Activated T-cell treated with anti-CD3 and anti-CD28 coated beads, Interleukin-2, amount 50 U/mL, for 72 hours (primary cell): Measurements from ENCODE around the gene DKK3. TPM values are rescaled to one million over a fixed set of nuclear protein-coding genes. Genes with fewer than 3 reads are reported as not detected.

Experiments
- ATAC-seq, 2 donors: fragments of 150-1000 bp; cut with Tn5 transposase; replicated peaks in 1 of 2; 2 replicates each; pipeline ENCODE4 v1.10.0; 2021; ENCODE audit warnings: moderate library complexity in 2 of 2, mild to moderate bottlenecking in 1 of 2
- DNase-seq, 2 donors: peaks; one replicate each; pipeline ENCODE4 v3.0.0; 2021 to 2022; ENCODE audit warnings: mixed read lengths in 1 of 2
- H3K27ac Mint-ChIP-seq: one replicate; pipeline ENCODE4 v1.8.0; 2022; ENCODE audit warnings: mild to moderate bottlenecking, moderate library complexity, mixed read lengths
- H3K27me3 Mint-ChIP-seq: one replicate; pipeline ENCODE4 v1.8.0; 2022; ENCODE audit warnings: low read depth, mixed read lengths
- H3K36me3 Mint-ChIP-seq, 2 donors: one replicate each; pipeline ENCODE4 v1.8.0; 2022; ENCODE audit warnings: mixed read lengths in 2 of 2, mild to moderate bottlenecking in 1 of 2; ENCODE audit not compliant: insufficient read depth in 2 of 2
- H3K4me1 Mint-ChIP-seq: one replicate; pipeline ENCODE4 v1.8.0; 2022; ENCODE audit warnings: low read depth, mixed read lengths
- H3K4me3 Mint-ChIP-seq, 2 donors: one replicate each; pipeline ENCODE4 v1.8.0; 2022; ENCODE audit warnings: mild to moderate bottlenecking in 2 of 2, mixed read lengths in 2 of 2, moderate library complexity in 2 of 2
- H3K9me3 Mint-ChIP-seq, 2 donors: one replicate each; pipeline ENCODE4 v1.8.0; 2022; ENCODE audit warnings: mixed read lengths in 2 of 2
- total RNA-seq, 2 donors: library from RNA; stranded (reverse); gene quantifications; one replicate each; pipeline ENCODE4 v1.2.3, GENCODE V29; 2022

The DKK3 gene
- total RNA-seq, 2 donors from 2014 or later: 0.19 TPM; not detected in 1

- ATAC-seq: no peak
- DNase-seq: no peak
- H3K4me1 Mint-ChIP-seq: no peaks in the 10 kb centered on the region
- no peaks in the 10 kb centered on the region for H3K27me3 Mint-ChIP-seq
- H3K27ac Mint-ChIP-seq: no peak overlapping the region
- no peak overlapping the region for H3K4me3 Mint-ChIP-seq
- no peaks in the 10 kb centered on the region for H3K9me3 Mint-ChIP-seq
- peaks cover 6 to 23% of the 10 kb centered on the region in 2 donors for H3K36me3 Mint-ChIP-seq
These were observed 65.8 kb downstream of the DKK3 start for GRCh38 chr11:11942668-11943067.

GRCh38 chr11:11940551-11940950 is 67.9 kb downstream of the DKK3 start:
- no peaks in the 10 kb centered on the region for H3K9me3 Mint-ChIP-seq
- H3K27ac Mint-ChIP-seq: no peak overlapping the region
- peaks cover 6 to 26% of the 10 kb centered on the region in 2 donors for H3K36me3 Mint-ChIP-seq
- no peaks in the 10 kb centered on the region for H3K4me1 Mint-ChIP-seq
- ATAC-seq: no peak
- no peak overlapping the region for H3K4me3 Mint-ChIP-seq
- no peak for DNase-seq
- H3K27me3 Mint-ChIP-seq: no peaks in the 10 kb centered on the region

- Mint-ChIP-seq H3K4me1 (no peaks in the 10 kb centered on the region), H3K4me3 (no peak overlapping the region), H3K27me3 (no peaks in the 10 kb centered on the region), H3K36me3 (peaks cover 8 to 39% of the 10 kb centered on the region in 2 donors), H3K27ac (peak overlapping the region; percentile 66), H3K9me3 (no peaks in the 10 kb centered on the region)
- ATAC-seq: no peak
- DNase-seq: no peak
These were observed 70.5 kb downstream of the DKK3 start for GRCh38 chr11:11937957-11938356.

- Mint-ChIP-seq H3K27ac (peak overlapping the region; percentile 31), H3K4me3 (no peak overlapping the region), H3K9me3 (no peaks in the 10 kb centered on the region), H3K27me3 (no peaks in the 10 kb centered on the region), H3K4me1 (no peaks in the 10 kb centered on the region), H3K36me3 (peaks cover 7 to 40% of the 10 kb centered on the region in 2 donors)
- no peak for ATAC-seq
- no peak for DNase-seq
These were observed 71.0 kb downstream of the DKK3 start for GRCh38 chr11:11937433-11937832.

DNA sequence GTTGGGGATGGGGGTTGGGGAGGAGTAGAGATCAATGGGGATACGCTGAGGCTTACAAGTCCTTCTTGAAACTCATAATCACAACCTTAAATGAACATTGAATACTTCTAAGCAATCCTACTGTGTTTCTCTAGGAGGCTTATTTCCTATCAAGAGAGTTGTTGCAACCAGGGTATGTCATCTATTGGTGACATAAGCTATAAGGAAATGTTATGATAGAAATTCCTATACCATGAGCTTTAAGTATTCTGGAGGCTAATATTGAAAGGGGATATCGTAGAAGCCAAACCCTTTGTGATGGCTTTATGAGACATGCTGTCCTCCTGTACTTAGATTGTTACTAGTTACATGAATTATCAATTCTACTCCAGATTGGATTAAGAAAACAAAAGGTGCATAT is 72.9 kb downstream of the DKK3 start:
- Mint-ChIP-seq H3K4me1 (no peaks in the 10 kb centered on the region), H3K27me3 (no peaks in the 10 kb centered on the region), H3K4me3 (no peak overlapping the region), H3K36me3 (peaks cover 7 to 41% of the 10 kb centered on the region in 2 donors), H3K9me3 (no peaks in the 10 kb centered on the region), H3K27ac (no peak overlapping the region)
- ATAC-seq: no peak
- DNase-seq: no peak

DNA sequence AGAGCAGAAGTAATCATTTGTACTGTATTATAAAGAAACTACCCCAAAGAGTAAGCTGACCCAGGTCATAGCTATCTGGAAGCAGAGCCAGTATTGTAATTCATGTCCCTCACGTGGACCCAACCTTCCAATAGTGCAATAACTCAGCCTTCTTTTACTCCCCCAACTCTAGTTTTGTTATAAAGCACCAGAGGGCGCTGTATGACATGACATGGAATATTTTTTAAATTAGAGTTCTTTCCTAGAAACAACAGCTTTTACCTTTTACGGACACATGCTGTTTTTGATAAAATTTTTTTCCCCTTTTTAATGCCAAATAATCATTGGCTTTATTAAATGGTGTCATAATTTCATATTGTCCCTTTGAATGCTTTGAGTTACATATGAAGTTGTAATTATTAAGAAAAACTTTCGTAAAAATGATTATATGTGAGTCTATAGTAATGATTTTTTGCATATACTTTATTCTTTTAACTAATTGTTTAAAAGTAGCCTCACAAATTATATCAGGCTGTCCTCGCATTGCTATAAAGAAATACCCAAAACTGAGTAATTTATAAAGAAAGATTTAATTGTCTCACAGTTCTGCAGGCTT is 76.9 kb downstream of the DKK3 start:
- Mint-ChIP-seq H3K9me3 (no peaks in the 10 kb centered on the region), H3K36me3 (peaks cover 7 to 33% of the 10 kb centered on the region in 2 donors), H3K27me3 (no peaks in the 10 kb centered on the region), H3K4me3 (no peak overlapping the region), H3K4me1 (no peaks in the 10 kb centered on the region), H3K27ac (no peak overlapping the region)
- DNase-seq (no peak), ATAC-seq (no peak)

DNA sequence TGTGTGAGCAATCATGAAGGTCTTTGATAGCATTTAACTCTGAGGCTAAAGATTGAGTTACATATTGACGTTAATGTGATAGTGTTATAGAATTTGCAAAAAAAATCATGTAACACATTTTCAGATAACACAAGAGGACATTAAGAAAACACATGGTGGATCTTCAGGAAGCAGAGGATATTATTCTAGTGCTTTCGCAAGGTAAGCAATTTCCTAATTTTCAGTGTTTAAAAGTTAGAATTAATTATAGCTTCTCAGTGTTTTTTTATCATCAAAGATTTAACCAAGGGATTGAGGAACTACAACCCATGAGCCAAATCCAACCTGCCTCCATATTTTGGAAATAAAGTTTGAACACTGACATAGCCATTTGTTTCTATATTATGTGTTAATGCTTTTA is 78.5 kb downstream of the DKK3 start:
- no peak overlapping the region for H3K27ac Mint-ChIP-seq
- DNase-seq: no peak
- no peaks in the 10 kb centered on the region for H3K27me3 Mint-ChIP-seq
- no peak for ATAC-seq
- peaks cover 11 to 38% of the 10 kb centered on the region in 2 donors for H3K36me3 Mint-ChIP-seq
- H3K9me3 Mint-ChIP-seq: no peaks in the 10 kb centered on the region
- H3K4me3 Mint-ChIP-seq: no peak overlapping the region
- no peaks in the 10 kb centered on the region for H3K4me1 Mint-ChIP-seq

GRCh38 chr11:11923828-11924227 is 84.6 kb downstream of the DKK3 start:
- no peak for ATAC-seq
- H3K27me3 Mint-ChIP-seq: no peaks in the 10 kb centered on the region
- peak overlapping the region; percentile 5 for H3K27ac Mint-ChIP-seq
- no peaks in the 10 kb centered on the region for H3K4me1 Mint-ChIP-seq
- DNase-seq: no peak
- no peak overlapping the region for H3K4me3 Mint-ChIP-seq
- no peaks in the 10 kb centered on the region for H3K9me3 Mint-ChIP-seq
- H3K36me3 Mint-ChIP-seq: peaks cover 6 to 21% of the 10 kb centered on the region in 2 donors

- Mint-ChIP-seq H3K4me3 (no peak overlapping the region), H3K4me1 (peaks cover 4% of the 10 kb centered on the region)
These were observed 91.4 kb downstream of the DKK3 start for GRCh38 chr11:11916981-11917399.

DNA sequence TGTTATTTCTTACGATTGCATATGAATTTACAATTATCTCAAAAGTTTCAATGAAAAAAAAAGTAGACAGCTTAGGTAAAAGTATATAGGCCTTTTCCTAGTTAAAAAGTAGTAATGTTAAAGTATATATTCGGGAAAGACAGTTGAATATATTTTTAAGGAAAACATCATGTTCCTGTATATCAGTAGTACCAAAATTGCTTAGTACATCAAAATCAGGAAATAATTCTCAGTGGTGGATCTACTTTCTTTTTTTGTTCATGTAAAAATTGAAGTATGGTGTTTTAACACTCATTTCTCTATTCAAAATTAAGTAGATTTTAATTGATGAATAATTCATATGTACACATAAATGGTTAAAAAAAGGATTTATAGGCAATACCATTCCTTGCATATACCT is 92.8 kb downstream of the DKK3 start:
- Mint-ChIP-seq H3K27me3 (no peaks in the 10 kb centered on the region), H3K4me3 (no peak overlapping the region), H3K27ac (no peak overlapping the region)

More at GRCh38 chr11:11916981-11917399, 91.4 kb downstream of the DKK3 start:
- Mint-ChIP-seq H3K36me3 (peaks cover 2 to 5% of the 10 kb centered on the region in 2 donors), H3K27ac (peak overlapping the region; percentile 16), H3K27me3 (no peaks in the 10 kb centered on the region), H3K9me3 (no peaks in the 10 kb centered on the region)
- no peak for ATAC-seq
- no peak for DNase-seq

GRCh38 chr11:11913395-11913794 is 95.0 kb downstream of the DKK3 start:
- Mint-ChIP-seq H3K27me3 (no peaks in the 10 kb centered on the region), H3K4me3 (no peak overlapping the region), H3K36me3 (peaks cover 8 to 14% of the 10 kb centered on the region in 2 donors), H3K27ac (no peak overlapping the region), H3K9me3 (no peaks in the 10 kb centered on the region), H3K4me1 (peaks cover 4% of the 10 kb centered on the region)
- no peak for ATAC-seq
- no peak for DNase-seq

More for the DNA sequence above, 92.8 kb downstream of the DKK3 start:
- H3K36me3 Mint-ChIP-seq: peaks cover 8 to 14% of the 10 kb centered on the region in 2 donors
- no peak for ATAC-seq
- H3K4me1 Mint-ChIP-seq: peaks cover 4% of the 10 kb centered on the region
- no peak for DNase-seq
- H3K9me3 Mint-ChIP-seq: no peaks in the 10 kb centered on the region

Other genes starting within 250 kb of the DKK3 start
- 10 to 100 TPM; 75.8 to 85.6 TPM for gene USP47, start 166.7 kb downstream of the DKK3 start, total RNA-seq
- gene MICAL2, start 102.0 kb upstream of the DKK3 start, total RNA-seq: 100 to 1,000 TPM; 227 to 322 TPM